Measurements from ENCODE around the gene VCPKMT.

- TF ChIP-seq CTCF (IDR thresholded peaks at IDR 0.05) (no peak), POLR2A (IDR thresholded peaks at IDR 0.05) (no peak)
These were observed 48.5 kb downstream of the VCPKMT start for GRCh38 chr14:50067723-50068495.

Measured in esophagus squamous epithelium (tissue), 4 donors.